HG02623 (cell line): ENCODE data around the gene CALU.

Source experiments
- ATAC-seq: cut with Tn5 transposase; IDR thresholded peaks from one replicate; pipeline ENCODE4 v1.9.1; 2021; ENCODE audit warnings: moderate library complexity; ENCODE audit not compliant: unreplicated experiment

The CALU gene

GRCh38 chr7:128807191-128807590, 68.0 kb downstream of the CALU start:
- no peak for ATAC-seq

GRCh38 chr7:128809363-128809762, 70.2 kb downstream of the CALU start:
- no peak for ATAC-seq

- no peak for ATAC-seq
Observed at GRCh38 chr7:128810473-128810872, 71.3 kb downstream of the CALU start.

- ATAC-seq, result no peak
Observed at GRCh38 chr7:128810997-128811396, 71.8 kb downstream of the CALU start.

- ATAC-seq, result no peak
Observed at GRCh38 chr7:128811631-128812430, 72.7 kb downstream of the CALU start.

GRCh38 chr7:128812514-128813168, 73.5 kb downstream of the CALU start:
- no peak for ATAC-seq

GRCh38 chr7:128814499-128814898, 75.3 kb downstream of the CALU start:
- ATAC-seq, result no peak

GRCh38 chr7:128815289-128815942, 76.3 kb downstream of the CALU start:
- no peak for ATAC-seq

- no peak for ATAC-seq
Observed at GRCh38 chr7:128818694-128819093, 79.5 kb downstream of the CALU start.
